GM12875 (cell line): ENCODE data around the gene CA10.

ENCODE experiments used
- H3K4me3 ChIP-seq: one replicate; pipeline ENCODE4 v1.5.1; 2011; ENCODE audit warnings: low read depth, low read length, control low read depth
- CTCF ChIP-seq: IDR thresholded peaks from 2 replicates; pipeline ENCODE4 v1.5.1; 2011; ENCODE audit warnings: low read depth, mild to moderate bottlenecking, control low read depth, inconsistent platforms, low read length, moderate library complexity, borderline replicate concordance; ENCODE audit not compliant: insufficient read depth

Gene CA10

DNA sequence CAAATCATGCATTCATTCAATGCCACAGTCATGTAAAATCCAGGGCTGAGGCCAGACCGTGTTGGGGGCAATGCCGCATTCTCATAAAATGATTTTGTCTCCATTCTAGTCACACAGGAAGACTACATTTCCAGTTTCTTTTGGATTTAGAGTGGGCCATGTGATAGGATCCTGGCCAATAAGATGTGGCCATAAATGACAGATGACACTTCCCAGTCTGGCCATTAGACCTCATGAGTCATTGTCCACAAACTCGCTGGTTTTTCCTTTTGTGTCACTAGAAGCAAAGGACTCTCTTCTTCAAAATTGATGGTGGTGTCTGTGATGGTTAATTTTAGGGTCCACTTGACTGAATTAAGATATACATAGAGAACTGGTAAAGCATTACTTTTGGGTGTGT lies 545.8 kb downstream of the CA10 start:
- TF ChIP-seq CTCF = no peak
- no peak overlapping the region for H3K4me3 ChIP-seq

DNA sequence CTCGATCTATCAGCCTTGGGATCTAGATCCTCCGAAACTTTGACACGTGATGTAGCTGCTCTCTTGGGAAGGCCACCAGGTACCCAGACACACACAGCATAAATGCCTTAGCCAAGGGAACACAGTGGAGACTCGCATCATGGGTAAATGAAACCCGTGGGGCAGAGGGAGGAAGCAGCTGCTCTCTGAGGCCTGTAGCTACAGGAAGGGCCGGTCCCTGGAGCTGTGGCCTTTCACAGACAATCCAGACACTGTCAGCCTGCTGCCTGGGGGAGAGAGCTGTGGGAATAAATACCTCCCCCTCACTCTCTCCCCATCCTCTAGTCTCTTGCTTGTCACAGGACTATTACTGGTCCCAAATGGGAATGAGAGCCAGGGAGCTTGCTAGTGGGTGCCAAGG lies 546.9 kb downstream of the CA10 start:
- TF ChIP-seq CTCF = no peak
- H3K4me3 ChIP-seq = no peak overlapping the region

GRCh38 chr17:51610834-51611233 lies 547.7 kb downstream of the CA10 start:
- H3K4me3 ChIP-seq = no peak overlapping the region
- no peak for TF ChIP-seq CTCF

DNA sequence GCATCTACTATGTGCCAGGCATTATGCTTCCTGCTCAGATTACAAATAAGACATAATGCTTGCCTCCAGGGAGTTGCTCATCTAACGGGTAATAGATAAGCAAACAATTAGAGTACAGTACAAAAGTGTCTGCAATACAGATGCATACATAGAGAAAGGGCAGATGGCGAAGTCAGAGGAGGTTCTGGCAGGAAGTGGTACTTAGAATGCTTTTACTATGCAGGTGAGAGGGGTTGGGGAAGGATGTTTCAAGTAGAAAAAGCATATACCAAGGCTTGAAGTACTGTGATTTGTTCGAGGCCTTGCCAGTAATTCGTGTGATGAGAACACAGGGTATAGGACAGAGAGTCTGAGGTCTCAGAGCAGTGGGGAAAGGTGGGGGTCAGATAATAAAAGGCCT lies 548.4 kb downstream of the CA10 start:
- no peak overlapping the region for H3K4me3 ChIP-seq
- no peak for TF ChIP-seq CTCF

- H3K4me3 ChIP-seq = no peak overlapping the region
- no peak for TF ChIP-seq CTCF
Observed at GRCh38 chr17:51608251-51608933, 550.1 kb downstream of the CA10 start.

GRCh38 chr17:51607512-51607911 lies 551.0 kb downstream of the CA10 start:
- H3K4me3 ChIP-seq = no peak overlapping the region
- no peak for TF ChIP-seq CTCF

- H3K4me3 ChIP-seq = no peak overlapping the region
- no peak for TF ChIP-seq CTCF
Observed at GRCh38 chr17:51604299-51605020, 554.1 kb downstream of the CA10 start.
